OCI-LY3 (cell line): Measurements from ENCODE around the gene FUT2.
A peak's percentile ranks its signal among the peaks of the same experiment; 100 is the strongest.

ENCODE experiments used
- H2AFZ ChIP-seq: fragments of 200-600, 300-600 bp; shearing (Covaris generic); 2 replicates; pipeline ENCODE4 v1.6.0; 2014; ENCODE audit warnings: antibody characterized with exemption, low read depth, low read length
- H3K27ac ChIP-seq: fragments of 200-600, 300-600 bp; sonication (generic); 2 replicates; pipeline ENCODE4 v1.5.1; 2014; ENCODE audit warnings: mild to moderate bottlenecking, low read length, moderate library complexity, mixed read lengths
- H3K27me3 ChIP-seq: fragments of 200-600, 300-600 bp; sonication (generic); 2 replicates; pipeline ENCODE4 v1.6.1; 2014; ENCODE audit warnings: low read depth, low read length, mixed read lengths
- H3K36me3 ChIP-seq: fragments of 200-600, 300-600 bp; sonication (generic); replicated peaks from 2 replicates; pipeline ENCODE3; 2014; ENCODE audit warnings: low read depth, low read length, mixed read lengths
- H3K4me1 ChIP-seq: fragments of 300-600, 200-600 bp; sonication (generic); 2 replicates; pipeline ENCODE4 v1.6.1; 2014; ENCODE audit warnings: low read length, mixed read lengths
- H3K4me2 ChIP-seq: fragments of 200-600, 300-600 bp; sonication (generic); 2 replicates; pipeline ENCODE4 v1.6.1; 2014; ENCODE audit warnings: low read length, mixed read lengths
- H3K4me3 ChIP-seq: fragments of 300-600, 200-600 bp; sonication (generic); 2 replicates; pipeline ENCODE4 v1.5.1; 2014; ENCODE audit warnings: antibody characterized with exemption, mild to moderate bottlenecking, low read length, moderate library complexity
- H3K79me2 ChIP-seq: fragments of 300-600, 200-600 bp; shearing (Covaris generic); 2 replicates; pipeline ENCODE4 v1.6.1; 2014; ENCODE audit warnings: mild to moderate bottlenecking, low read length, mixed read lengths
- H3K9ac ChIP-seq: fragments of 300-600, 200-600 bp; shearing (Covaris generic); 2 replicates; pipeline ENCODE4 v1.6.0; 2014; ENCODE audit warnings: mild to moderate bottlenecking, low read length, moderate library complexity
- H3K9me3 ChIP-seq: fragments of 200-600, 300-600 bp; shearing (Covaris generic); 2 replicates; pipeline ENCODE4 v1.6.1; 2014; ENCODE audit warnings: low read length, mixed read lengths; ENCODE audit not compliant: insufficient read depth
- H4K20me1 ChIP-seq: fragments of 200-600, 300-600 bp; sonication (generic); 2 replicates; pipeline ENCODE4 v1.6.1; 2016; ENCODE audit warnings: low read length, mixed read lengths; ENCODE audit not compliant: insufficient read depth
- EZH2phosphoT487 ChIP-seq: fragments of 200-600 bp; shearing (Covaris generic); IDR thresholded peaks from 2 replicates; pipeline ENCODE4 v1.6.1; 2018; ENCODE audit warnings: antibody characterized with exemption, mixed run types, low read depth
- TF ChIP-seq, protein P1 (sequence below): fragments of 200-600, 300-600 bp; sonication (generic); IDR thresholded peaks from 2 replicates; pipeline ENCODE4 v1.5.1; 2014; ENCODE audit warnings: antibody characterized with exemption, low read length, low read depth

Gene FUT2

DNA sequence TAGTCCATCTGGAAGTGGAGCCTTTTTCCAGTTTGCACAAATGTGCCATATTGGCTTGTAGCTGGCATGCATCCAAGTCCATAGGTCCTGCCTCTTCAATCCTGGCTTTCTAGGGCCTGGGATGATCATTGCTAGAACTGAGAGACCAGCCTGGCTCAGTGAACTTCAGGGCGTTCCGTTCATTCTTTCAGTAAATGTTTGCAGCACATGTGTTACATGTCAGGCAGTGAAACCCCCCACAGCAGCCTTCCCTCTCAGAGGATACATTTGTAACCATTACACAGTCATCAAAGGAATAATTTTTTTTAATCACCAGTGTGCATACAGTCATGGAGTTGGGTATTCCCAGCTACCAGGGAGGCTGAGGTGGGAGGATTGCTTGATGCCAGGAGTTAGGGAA, 9.7 kb downstream of the FUT2 start:
- Histone ChIP-seq H3K27ac (no peak overlapping the region), H3K4me3 (no peak overlapping the region), H2AFZ (no peak overlapping the region), H3K36me3 (no peaks in the 10 kb centered on the region), H3K9me3 (no peaks in the 10 kb centered on the region), H3K9ac (no peak overlapping the region), H3K4me2 (no peak overlapping the region), H3K79me2 (no peaks in the 10 kb centered on the region), H3K27me3 (no peaks in the 10 kb centered on the region), H4K20me1 (no peaks in the 10 kb centered on the region), H3K4me1 (no peaks in the 10 kb centered on the region)
- TF ChIP-seq, protein P1, sequence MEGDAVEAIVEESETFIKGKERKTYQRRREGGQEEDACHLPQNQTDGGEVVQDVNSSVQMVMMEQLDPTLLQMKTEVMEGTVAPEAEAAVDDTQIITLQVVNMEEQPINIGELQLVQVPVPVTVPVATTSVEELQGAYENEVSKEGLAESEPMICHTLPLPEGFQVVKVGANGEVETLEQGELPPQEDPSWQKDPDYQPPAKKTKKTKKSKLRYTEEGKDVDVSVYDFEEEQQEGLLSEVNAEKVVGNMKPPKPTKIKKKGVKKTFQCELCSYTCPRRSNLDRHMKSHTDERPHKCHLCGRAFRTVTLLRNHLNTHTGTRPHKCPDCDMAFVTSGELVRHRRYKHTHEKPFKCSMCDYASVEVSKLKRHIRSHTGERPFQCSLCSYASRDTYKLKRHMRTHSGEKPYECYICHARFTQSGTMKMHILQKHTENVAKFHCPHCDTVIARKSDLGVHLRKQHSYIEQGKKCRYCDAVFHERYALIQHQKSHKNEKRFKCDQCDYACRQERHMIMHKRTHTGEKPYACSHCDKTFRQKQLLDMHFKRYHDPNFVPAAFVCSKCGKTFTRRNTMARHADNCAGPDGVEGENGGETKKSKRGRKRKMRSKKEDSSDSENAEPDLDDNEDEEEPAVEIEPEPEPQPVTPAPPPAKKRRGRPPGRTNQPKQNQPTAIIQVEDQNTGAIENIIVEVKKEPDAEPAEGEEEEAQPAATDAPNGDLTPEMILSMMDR, result no peak
- TF ChIP-seq EZH2phosphoT487, result no peak

DNA sequence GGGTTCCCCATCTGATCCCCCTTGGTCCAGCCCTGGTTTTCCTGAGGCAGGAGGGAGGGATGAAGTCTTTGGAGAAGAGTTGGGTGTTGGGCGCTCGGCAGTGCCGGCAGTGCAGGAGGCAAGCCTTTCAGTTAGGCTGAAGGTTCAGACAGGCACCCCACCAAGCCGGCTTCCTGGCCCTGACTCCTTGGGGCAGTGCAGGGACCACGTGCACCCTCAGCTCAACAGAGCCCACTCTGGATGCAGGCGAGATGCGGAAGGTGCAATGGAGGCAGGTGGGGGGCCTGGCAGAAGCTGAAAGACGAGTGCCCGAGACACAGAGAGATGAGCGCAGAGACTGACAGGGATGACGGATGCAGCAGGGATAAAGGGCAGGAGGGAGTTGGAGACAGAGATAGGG, 12.7 kb downstream of the FUT2 start:
- no peak overlapping the region for H2AFZ ChIP-seq
- H3K4me2 ChIP-seq, result no peak overlapping the region
- peaks cover 6% of the 10 kb centered on the region for H3K36me3 ChIP-seq
- no peak overlapping the region for H3K27ac ChIP-seq
- H3K9ac ChIP-seq, result no peak overlapping the region
- H3K79me2 ChIP-seq, result 0 out of 2 replicates have a peak, but pooled peaks cover 6% of the 10 kb centered on the region
- H4K20me1 ChIP-seq, result no peaks in the 10 kb centered on the region
- TF ChIP-seq, protein P1, result no peak
- no peak for TF ChIP-seq EZH2phosphoT487
- no peaks in the 10 kb centered on the region for H3K27me3 ChIP-seq
- H3K4me1 ChIP-seq, result peaks cover 6% of the 10 kb centered on the region
- no peak overlapping the region for H3K4me3 ChIP-seq
- peaks cover 5% of the 10 kb centered on the region; the same call in 1 of the 2 replicates for H3K9me3 ChIP-seq

DNA sequence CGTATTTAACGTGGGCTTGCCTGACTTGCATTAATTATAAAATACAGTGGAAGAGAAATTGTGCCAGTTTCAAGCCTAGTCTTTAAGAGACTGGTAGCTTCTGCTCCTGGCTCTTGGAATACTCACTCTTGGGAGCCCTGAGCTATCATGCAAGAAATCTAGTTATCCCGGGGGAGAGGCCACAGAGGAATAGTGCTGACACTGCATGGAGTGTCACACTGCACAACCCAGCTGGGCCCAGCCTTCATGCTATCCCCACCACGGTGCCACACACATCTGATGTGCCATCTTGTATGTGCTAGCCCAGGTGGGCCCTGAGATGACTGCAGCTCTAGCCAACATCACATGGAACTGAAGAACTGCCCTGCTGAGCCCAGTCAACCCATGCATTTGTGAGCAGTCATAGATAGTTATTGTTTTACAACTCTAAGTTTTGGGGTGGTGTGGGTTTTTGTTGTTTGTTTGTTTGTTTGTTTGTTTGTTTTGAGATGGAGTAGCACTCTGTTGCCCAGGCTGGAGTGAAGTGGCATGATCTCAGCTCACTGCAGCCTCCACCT, 15.4 kb downstream of the FUT2 start:
- Histone ChIP-seq H3K27me3 (no peaks in the 10 kb centered on the region), H3K27ac (no peak overlapping the region), H2AFZ (no peak overlapping the region), H3K4me1 (peaks cover 15% of the 10 kb centered on the region), H3K9me3 (peaks cover 5% of the 10 kb centered on the region; the same call in 1 of the 2 replicates), H3K9ac (no peak overlapping the region), H4K20me1 (no peaks in the 10 kb centered on the region), H3K4me3 (no peak overlapping the region), H3K79me2 (peaks cover 6% of the 10 kb centered on the region; the same call in 1 of the 2 replicates), H3K4me2 (no peak overlapping the region), H3K36me3 (peaks cover 6% of the 10 kb centered on the region)
- no peak for TF ChIP-seq EZH2phosphoT487
- TF ChIP-seq, protein P1, result no peak

DNA sequence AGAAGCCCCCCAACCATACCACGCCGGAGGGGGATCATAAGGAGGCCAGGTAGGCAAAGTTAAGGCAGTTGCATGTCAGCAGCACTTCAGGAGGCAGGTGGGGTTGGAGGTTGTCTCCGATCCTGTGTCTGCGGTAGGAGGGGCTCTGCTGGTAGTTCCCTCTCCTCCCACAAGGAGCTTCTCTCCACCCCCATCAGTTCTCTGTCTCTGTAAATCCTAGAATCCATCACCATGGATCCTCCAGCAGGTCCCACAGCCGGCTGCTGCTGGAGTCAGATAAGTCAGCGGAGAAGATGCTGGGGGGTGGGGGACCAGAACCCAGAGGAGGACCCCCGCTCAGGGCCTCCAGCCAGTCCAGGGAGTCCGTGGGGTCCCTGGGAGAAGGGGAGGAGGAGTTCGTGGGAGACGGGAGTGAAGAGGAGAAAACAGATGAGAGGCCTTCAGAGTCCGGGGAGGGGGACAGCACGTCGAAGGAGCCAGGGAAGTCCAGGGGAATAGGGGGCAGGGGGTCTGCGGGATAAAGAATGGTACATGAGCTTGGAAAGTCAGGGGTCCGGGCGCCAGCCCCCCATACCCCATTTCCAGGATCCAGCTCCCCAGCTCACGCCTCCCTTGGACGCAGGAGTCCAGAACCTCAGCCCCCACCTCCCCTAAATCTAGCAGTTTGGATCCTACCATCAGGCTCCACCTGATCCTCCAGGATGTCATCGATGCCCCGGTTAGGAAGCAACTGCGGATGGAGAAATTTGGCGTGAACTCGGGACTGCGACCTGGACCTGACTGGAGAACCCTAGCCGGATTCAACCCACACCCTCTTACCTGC, 17.5 kb downstream of the FUT2 start:
- Histone ChIP-seq H2AFZ (peak overlapping the region; percentile 87), H3K36me3 (peaks cover 6% of the 10 kb centered on the region), H4K20me1 (no peaks in the 10 kb centered on the region), H3K27me3 (no peaks in the 10 kb centered on the region), H3K79me2 (peaks cover 6% of the 10 kb centered on the region; the same call in 1 of the 2 replicates), H3K9ac (peak overlapping the region; percentile 71), H3K4me1 (peaks cover 15% of the 10 kb centered on the region), H3K4me3 (peak overlapping the region; percentile 90), H3K27ac (no peak overlapping the region), H3K9me3 (peaks cover 5% of the 10 kb centered on the region; the same call in 1 of the 2 replicates), H3K4me2 (peak overlapping the region; percentile 90)
- TF ChIP-seq EZH2phosphoT487, result no peak
- TF ChIP-seq, protein P1, result no peak
